Endometrial microvascular endothelial cells (primary cell): ENCODE results near the gene SNX8. TPM values are rescaled to one million over a fixed set of nuclear protein-coding genes. Genes with fewer than 3 reads are reported as not detected.
"Not testable (repeated sequence)": the region's sequence is repeated elsewhere in the genome, so short reads cannot be mapped to it uniquely, and the experiment has no call there.

ENCODE experiments used
- in situ Hi-C: cut with HindIII; loops from 2 replicates; pipeline ENCODE4 v1.10.0; 2017; ENCODE audit warnings: low sequenced_read_pairs, low pct_unique_long_range_greater_than_20kb; ENCODE audit errors: inconsistent ontology term
- total RNA-seq: library from RNA; depleted of rRNA; stranded (reverse); fragments of >200 nt; gene quantifications from one replicate; pipeline ENCODE4 v1.2.3, GENCODE V29; 2015; ENCODE audit errors: inconsistent ontology term

Gene SNX8, protein sequence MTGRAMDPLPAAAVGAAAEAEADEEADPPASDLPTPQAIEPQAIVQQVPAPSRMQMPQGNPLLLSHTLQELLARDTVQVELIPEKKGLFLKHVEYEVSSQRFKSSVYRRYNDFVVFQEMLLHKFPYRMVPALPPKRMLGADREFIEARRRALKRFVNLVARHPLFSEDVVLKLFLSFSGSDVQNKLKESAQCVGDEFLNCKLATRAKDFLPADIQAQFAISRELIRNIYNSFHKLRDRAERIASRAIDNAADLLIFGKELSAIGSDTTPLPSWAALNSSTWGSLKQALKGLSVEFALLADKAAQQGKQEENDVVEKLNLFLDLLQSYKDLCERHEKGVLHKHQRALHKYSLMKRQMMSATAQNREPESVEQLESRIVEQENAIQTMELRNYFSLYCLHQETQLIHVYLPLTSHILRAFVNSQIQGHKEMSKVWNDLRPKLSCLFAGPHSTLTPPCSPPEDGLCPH
- 23.9 TPM for total RNA-seq

DNA sequence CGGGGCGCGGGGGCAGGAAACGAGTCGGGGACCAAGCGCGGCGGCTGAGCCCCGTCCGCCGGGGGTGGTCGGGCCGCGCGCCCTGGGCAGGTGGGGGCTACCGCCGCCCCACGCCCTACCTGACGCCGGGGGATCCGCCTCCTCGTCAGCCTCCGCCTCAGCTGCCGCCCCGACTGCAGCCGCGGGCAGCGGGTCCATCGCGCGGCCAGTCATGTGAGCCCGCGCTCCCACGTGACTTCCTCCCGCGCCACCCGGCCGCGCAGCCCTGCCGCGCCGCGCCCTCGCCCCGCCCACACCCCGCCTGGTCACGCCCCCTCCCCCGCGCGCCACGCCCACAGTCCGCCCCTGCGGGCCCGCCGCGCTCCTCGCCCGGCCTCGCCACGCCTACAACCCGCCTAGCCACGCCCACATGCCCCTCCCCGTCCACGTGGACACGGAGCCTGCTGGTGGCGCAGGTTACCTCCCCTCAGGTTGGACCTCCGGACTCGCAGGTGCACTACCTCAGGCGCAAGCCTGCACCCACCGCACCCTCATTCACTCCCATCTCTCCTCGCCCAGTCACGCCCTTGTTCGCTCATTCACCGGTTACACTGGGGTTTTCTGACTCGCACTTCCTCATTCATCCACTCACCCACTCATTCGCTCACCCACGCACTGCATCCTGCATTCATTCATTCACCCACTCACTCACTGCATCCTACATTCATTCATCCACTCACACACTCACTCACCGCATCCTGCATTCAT is at the start of gene SNX8:
TSS of gene SNX8 (minus strand) at position 233 of the 747 bp plus-strand sequence. CDS start at position 213, 20 bp downstream.
- in situ Hi-C loops: no loop called here

DNA sequence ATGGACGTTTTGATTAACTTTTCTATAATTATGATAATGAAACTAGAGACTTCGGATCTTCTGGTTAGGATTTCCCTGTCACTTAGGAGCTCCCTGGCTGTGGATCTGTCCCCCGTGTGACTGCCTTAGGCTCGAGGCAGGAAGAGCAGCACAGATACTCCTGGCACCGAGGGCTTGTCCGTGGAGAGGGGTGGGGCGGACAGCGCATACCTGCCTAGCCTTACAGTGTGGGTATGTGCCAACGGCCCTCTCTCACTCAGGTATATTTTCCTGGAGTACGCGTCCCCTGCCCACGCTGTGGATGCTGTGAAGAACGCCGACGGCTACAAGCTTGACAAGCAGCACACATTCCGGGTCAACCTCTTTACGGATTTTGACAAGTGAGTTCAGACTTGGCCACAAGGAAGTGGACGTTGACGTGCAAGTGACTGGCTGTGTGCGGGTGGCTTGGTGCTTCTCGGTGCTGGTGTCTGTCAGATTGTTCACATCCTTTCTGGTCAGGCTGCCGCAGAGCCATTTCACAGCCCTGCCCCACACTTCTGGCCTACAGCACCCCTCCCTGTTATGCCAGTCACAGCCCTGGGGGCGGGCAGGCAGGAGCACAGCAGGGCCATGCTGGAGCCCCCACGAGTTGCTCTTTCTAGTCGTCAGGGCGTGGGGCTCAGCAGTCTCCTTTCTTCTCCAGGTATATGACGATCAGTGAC is 48.3 kb upstream of the SNX8 start:
- in situ Hi-C loops: no loop called here

DNA sequence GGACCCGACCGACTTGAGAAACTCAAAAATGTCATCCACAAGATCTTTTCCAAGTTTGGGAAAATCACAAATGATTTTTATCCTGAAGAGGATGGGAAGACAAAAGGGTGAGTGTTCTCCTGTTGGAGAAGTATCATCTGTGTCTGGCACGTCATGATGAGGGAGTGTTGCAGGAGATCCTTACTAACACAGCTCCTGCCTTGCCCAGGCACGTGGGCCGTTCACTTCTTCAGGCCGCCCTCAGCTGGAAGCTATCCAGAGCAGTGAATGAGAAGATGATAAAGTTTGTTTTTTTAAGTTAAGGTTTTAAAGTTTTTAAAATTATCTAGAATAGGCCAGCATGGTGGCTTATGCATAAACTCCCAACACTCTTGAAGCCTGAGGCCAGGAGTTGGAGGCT is 46.6 kb upstream of the SNX8 start:
- in situ Hi-C loops: no loop called here

DNA sequence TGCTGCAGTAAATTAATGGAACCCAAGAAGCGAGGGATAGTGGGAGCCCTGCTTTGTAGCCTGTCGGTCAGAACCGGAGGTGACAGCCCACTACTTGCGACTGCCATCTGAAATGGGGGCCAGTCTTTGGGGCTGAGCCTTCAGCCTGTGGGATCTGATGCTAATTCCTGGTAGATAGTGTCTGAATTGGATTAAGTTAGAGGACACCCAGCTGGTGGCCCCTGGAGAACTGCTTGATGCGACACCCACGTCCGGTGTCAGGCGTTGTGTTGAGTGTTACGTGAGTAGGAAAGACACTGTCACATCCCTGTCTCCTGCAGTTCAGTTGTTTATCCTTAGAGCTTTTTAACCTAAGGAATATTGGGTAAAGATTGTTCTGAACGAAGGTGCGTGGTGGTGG is 45.4 kb upstream of the SNX8 start:
- in situ Hi-C loops: no loop called here

DNA sequence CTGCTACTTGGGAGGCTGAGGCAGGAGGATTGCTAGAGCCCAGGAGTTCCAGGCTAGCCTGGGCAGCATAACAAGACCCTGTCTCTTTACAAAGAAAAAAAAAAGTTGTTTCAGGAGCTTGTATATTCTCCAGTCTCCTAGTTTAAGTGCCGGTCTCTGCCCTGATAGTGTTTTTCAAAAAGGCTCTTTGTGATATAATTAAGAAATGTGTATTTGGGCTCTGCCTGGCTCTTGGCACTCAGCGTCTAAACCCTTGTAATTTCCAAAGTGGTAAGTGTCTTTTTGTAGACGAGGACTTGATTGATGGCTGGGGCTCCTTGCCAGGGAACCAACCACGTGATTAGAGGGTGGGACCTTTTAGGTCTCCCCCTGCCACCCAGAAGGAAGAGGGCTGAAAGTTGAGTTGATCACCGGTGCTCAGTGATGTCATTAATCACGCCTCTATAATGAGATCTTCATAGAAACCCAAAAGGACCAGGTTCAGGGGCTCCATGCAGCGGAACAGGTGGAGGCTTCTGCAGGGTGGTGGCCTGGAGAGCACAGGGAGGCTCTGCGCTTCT is 44.8 kb upstream of the SNX8 start:
- in situ Hi-C loops: no loop called here

DNA sequence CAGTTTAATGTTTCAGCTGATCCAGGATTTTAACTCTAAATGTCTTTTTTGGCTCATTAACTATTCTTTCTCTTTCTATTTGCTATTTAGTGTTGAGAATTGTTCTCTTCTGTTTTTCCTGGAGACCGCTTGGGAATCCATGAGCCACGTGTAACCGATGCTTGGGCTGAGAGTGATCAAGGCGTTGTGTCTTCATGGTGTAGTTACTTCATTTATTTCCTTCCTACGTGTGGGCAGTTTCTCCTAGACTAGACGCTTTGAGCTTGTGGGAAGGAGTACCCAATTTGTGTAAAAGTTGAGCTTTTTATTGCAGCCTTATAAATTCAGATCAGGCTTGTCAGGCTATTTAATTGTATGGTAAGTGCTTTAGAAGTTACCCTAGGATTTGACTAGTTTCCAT is 43.3 kb upstream of the SNX8 start:
- in situ Hi-C loops: no loop called here

DNA sequence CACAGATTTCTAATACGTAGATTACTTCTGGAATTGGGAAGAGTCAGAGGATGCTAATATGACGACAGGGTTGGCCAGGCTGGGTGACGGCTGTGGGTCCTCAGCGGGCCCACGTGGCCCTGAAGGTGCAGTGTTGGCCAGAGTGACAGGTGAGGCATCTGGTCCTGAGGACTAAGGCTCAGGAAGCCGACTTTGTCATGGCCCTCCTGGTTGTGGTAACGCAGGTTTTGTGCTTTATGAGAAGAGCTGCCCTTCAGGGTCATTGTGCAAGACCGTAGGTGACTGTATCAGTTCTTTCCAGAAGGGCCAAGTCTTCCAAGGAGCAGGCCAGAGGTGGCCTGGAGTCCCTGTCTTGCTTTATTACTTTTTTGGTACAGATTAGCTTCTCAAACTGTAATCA is 42.9 kb upstream of the SNX8 start:
- in situ Hi-C loops: no loop called here

DNA sequence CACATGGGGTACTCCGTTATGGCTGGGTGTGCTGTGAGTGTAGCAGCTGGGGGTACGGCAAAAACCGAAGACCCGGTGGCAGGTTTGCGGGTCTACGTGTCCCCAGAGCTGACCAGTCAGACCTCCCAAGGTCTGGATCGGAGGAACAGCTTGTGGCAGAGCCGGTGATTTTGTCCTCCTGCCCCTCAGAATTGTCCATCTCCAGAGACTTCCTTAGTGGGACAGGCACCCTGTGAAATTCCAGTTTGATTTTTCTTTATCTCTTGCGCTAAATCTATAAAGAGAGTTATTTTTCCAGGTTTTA is 41.4 kb upstream of the SNX8 start:
- in situ Hi-C loops: no loop called here

DNA sequence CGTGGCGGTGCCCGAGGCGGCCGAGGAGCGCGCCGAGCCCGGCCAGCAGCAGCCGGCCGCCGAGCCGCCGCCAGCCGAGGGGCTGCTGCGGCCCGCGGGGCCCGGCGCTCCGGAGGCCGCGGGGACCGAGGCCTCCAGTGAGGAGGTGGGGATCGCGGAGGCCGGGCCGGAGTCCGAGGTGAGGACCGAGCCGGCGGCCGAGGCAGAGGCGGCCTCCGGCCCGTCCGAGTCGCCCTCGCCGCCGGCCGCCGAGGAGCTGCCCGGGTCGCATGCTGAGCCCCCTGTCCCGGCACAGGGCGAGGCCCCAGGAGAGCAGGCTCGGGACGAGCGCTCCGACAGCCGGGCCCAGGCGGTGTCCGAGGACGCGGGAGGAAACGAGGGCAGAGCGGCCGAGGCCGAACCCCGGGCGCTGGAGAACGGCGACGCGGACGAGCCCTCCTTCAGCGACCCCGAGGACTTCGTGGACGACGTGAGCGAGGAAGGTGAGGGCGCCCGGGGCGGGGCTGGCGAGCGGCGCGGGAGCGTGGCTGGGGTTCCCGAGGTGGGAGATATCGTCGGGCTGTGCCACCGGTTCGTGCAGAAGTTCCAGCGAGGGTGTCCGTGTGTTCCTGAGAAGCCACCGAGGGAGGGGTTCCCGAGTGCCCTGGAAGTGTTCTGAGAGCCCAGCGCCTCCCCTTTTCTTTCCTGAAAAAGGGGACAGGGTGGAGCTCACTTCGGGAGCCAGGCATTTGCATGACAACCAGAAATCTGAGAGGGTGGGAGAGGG is 40.9 kb upstream of the SNX8 start:
- in situ Hi-C loops: no loop called here

DNA sequence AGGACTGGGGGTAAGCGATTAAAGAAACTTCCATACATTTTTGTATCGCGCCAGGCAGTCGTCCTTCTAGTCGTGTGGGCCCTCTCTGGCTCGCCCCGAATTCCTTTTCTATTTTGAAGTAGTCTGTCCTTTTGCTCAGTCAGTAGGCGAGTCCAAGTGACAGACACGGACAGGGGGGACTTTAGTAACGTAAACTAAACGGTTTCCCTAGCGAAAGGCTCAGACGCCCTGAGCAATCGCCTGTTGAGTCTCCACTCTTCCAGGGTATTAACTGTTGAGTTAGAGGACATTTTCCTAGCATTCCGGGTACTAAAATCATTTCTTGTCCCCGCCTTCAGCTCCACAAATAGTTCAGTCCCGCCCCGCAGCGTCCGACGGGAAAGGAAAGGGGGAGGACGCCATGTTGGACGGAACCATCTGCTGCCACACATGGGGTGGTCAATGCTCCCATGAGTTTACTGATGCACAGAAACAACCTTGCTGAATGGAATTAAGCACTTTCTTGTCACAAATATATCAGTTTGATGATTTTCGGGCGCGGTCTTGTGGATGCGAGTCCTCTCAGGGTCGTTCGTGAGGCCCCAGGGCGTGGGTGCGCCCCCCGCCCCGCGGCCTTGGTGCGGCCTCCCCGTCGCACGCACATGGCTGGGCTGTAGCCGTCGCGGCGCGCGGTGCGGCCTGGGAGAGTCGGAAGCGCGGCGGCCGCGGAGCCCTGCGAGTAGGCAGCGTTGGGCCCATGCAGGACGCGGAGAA is 40.1 kb upstream of the SNX8 start, which contains the start of gene EIF3B:
TSS of gene EIF3B (plus strand) at position 642 of the 753 bp plus-strand sequence. CDS start at position 737, 95 bp downstream.
- in situ Hi-C loops: no loop called here

DNA sequence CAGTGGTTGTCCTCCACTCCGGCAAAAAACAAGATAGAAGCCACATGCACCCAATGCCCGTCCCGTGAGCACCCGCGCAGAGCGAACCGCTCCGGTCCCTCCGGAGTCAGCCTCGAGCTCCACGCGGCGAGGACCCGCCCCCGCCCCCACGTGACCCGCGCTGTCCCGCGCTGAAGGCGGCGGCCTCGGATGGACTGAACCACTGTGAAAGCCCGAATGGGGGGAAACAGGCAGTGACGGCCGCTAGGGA is 39.6 kb upstream of the SNX8 start:
- in situ Hi-C loops: no loop called here

DNA sequence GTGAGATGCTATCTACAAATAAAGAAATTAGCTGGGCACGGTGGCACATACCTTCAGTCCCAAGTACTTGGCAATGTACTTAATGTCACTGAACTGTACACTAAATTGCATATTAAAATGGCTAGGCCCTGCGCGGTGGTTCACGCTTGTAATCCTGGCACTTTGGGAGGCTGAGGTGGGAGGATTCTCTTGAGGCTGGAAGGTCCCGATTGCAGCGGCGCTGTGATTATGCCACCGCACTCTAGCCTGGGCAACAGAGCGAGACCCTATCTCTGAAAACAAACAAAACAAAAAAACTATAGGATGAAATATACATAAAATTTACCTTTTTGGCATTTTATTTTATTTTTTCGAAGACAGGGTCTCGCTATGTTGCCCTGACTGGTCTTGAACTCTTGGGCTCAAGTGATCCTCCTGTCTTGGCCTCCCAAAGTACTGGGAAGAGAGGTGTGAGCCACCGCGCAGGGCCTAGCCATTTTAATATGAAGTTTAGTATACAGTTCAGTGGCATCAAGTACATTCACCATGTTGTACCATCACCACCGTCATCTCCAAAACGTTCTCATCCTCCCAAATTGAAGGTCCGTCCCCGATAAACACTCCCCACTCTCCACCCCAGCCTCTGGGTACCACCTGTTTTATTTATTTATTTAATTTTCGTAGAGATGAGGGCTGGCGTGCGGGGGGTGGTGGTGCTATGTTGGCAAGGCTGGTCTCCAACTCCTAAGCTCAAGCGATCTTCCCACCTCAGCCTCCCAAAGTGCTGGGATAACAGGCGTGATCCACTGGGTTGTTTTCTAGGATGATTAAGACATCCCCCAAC is 39.1 kb upstream of the SNX8 start:
- in situ Hi-C loops: no loop called here

DNA sequence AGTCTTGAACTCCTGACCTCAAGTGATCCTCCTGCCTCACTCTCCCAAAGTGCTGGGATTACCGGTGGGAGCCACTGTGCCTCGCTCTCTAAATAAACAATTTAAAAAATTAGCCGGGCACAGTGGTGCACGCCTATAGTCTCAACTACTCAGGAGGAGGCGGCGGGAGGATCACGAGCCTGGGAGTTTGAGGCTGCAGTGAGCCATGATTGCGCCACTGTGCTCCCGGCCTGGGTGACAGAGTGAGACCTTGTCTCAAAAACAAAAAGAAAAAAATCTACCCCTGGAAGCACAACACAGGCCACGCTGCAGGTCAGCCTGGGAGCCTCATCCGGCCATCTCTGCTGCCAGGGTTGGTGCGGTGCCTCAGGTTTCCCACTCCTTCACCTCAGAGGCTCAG is 36.6 kb upstream of the SNX8 start:
- in situ Hi-C loops: no loop called here

DNA sequence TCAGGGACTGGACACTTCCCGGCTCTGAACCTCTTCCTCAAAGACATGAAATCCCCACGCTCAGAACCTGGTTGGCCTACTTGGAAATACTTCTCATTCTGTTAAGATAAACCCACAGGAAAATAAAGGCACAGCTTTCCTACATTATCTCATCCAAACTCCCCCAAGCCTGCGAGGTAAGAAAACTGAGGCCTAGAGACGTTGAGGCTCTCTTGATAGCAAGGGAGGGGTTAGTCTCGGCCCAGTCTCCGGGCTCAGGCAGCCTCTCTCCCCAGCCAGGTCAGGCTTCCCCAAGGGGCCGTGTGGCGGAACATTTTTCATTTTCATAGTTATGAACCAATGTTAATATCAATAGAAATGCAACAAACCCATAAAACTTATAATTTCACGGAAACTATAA is 35.8 kb upstream of the SNX8 start:
- in situ Hi-C loops: no loop called here

DNA sequence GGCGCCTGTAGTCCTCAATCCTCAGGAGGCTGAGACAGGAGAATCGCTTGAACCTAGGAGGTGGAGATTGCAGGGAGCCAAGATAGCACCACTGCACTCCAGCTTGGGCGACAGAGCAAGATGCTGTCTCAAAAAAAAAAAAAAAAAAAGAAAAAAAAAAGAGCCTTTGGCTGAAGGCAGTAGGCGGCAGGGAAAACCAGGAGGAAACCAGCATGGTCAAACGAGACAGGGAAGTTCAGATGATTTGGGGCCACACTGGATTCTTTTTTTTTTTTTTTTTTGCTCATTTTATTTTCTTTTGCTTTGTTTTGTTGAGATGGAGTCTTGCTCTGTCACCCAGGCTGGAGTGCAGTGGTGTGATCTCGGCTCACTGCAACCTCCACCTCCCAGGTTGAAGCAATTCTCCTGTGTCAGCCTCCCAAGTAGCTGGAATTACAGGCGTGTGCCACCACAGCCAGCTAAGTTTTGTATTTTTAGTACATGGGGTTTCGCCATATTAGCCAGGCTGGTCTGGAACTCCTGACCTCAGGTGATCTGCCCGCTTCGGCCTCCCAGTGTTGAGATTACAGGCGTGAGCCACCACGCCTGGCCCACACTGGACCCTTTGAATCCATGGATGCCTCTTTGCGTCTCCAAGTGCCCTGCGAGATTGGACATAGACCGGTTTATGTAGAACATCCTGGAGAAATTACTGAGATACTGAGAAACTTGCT is 33.3 kb upstream of the SNX8 start:
- in situ Hi-C loops: not testable (repeated sequence)

DNA sequence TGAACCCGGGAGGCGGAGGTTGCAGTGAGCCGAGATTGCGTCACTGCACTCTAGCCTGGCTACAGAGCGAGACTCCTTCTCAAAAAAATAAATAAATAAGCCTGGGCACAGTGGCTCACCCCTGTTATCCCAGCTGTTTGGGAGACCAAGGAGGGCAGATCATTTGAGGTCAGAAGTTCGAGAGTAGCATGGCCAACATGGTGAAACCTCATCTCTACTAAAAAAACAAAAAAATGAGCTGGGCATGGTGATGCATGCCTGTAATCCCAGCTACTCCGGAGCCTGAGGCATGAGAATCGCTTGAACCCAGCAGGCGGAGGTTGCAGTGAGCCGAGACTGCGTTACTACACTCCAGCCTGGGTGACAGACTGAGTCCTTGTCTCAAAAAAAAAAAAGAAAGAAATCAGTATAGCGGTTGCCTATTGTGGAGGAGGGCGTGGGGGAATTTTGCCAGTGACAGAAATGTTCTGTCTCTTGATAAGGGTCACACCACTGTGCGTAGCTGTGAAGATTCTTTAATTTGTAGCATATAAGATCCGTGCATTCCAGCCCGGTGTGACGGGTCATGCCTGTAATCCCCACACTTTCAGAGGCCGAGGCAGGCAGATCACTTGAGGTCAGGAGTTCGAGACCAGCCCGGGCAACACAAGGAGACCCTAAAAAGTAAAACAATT is 22.5 kb upstream of the SNX8 start:
- in situ Hi-C loops: no loop called here
